K562 (cell line): ENCODE measurements around the gene EIF2S2. TPM values are rescaled to one million over a fixed set of nuclear protein-coding genes. Genes with fewer than 3 reads are reported as not detected.

Experiments used
- ATAC-seq: fragments of 200-7000 bp; cut with Tn5 transposase; 3 replicates; pipeline ENCODE4 v1.9.1; 2020; ENCODE audit warnings: moderate library complexity
- BruUV-seq: library from RNA; stranded (reverse); fragments of 400-500 nt; replicated peaks from 2 replicates; lab custom pipeline; 2021; lab: Mats Ljungman, UMichigan
- CTCF ChIA-PET: fragments of 300-600 bp; formaldehyde crosslinking; extraction: SDS; loops from one replicate; lab custom pipeline; 2021; ENCODE audit warnings: low intra/inter-chr PET ratio; lab: Yijun Ruan, JAX
- POLR2A ChIA-PET: fragments of 300-600, 350-650 bp; sonication (Branson Sonifier 250); formaldehyde crosslinking; extraction: SDS; loops from one replicate; lab custom pipeline; 2021; ENCODE audit warnings: antibody characterized with exemption, inconsistent platforms; lab: Yijun Ruan, JAX
- DNase-seq, 4 experiments: peaks; one replicate each; pipeline versions ENCODE4 v3.0.0 to v3.0.0-alpha.2; 2011 to 2018; ENCODE audit warnings: low spot score in 3 of 4, mixed read lengths in 3 of 4; ENCODE audit errors: extremely low read depth in 1 of 4
- FAIRE-seq: peaks from 2 replicates; lab custom pipeline; 2011; peaks lifted over from hg19 to GRCh38; lab: Jason Lieb, UNC
- H2AFZ ChIP-seq: 2 replicates; pipeline ENCODE4 v1.6.0; 2011; ENCODE audit warnings: low read depth, low read length, control low read depth, inconsistent platforms
- H3K27ac ChIP-seq: fragments of 200-600 bp; 3 replicates; pipeline ENCODE4 v1.8.0; 2011; ENCODE audit warnings: low read depth, mild to moderate bottlenecking, control low read depth, inconsistent platforms, low read length, moderate library complexity, mixed read lengths; ENCODE audit errors: extremely low read depth
- H3K27me3 ChIP-seq, 2 experiments: fragments of 300-600 bp in 1 of 2; 2 replicates in 1 of 2; 3 replicates in 1 of 2; pipeline versions ENCODE4 v1.6.0 to v1.8.0; 2011; ENCODE audit warnings: inconsistent platforms in 2 of 2, low read length in 2 of 2, mild to moderate bottlenecking in 1 of 2, mixed read lengths in 1 of 2, moderate library complexity in 1 of 2; ENCODE audit not compliant: control insufficient read depth in 2 of 2, insufficient read depth in 2 of 2
- H3K36me3 ChIP-seq: fragments of 300-600 bp; 3 replicates; pipeline ENCODE4 v1.8.0; 2011; ENCODE audit warnings: mild to moderate bottlenecking, low read length, inconsistent platforms; ENCODE audit not compliant: control insufficient read depth, insufficient read depth
- H3K4me1 ChIP-seq, 2 experiments: fragments of 200-600 bp in 1 of 2; replicated peaks in 1 of 2; 2 replicates in 1 of 2; 3 replicates in 1 of 2; pipeline versions ENCODE4 v1.5.1 to v1.8.0; 2011; ENCODE audit warnings: inconsistent platforms in 2 of 2, low read length in 2 of 2, mild to moderate bottlenecking in 1 of 2, mixed read lengths in 1 of 2, moderate library complexity in 1 of 2; ENCODE audit not compliant: control insufficient read depth in 2 of 2, insufficient read depth in 2 of 2
- H3K4me2 ChIP-seq: 2 replicates; pipeline ENCODE4 v1.6.1; 2011; ENCODE audit warnings: low read length, control low read depth, inconsistent platforms, mixed read lengths; ENCODE audit not compliant: insufficient read depth
- H3K4me3 ChIP-seq: fragments of 200-600 bp; sonication (generic), shearing (Covaris generic); 2 replicates; pipeline ENCODE4 v1.5.1; 2016; ENCODE audit warnings: control low read depth, inconsistent platforms
- H3K79me2 ChIP-seq: fragments of 200-600 bp; 3 replicates; pipeline ENCODE4 v1.8.0; 2011; ENCODE audit warnings: low read length, inconsistent platforms; ENCODE audit not compliant: control insufficient read depth, insufficient read depth
- H3K9ac ChIP-seq, 2 experiments: 2 replicates each; pipeline versions ENCODE4 v1.6.0 to v1.6.1; 2011; ENCODE audit warnings: low read depth in 2 of 2, low read length in 2 of 2, control low read depth in 1 of 2, inconsistent platforms in 1 of 2, mild to moderate bottlenecking in 1 of 2, mixed read lengths in 1 of 2; ENCODE audit not compliant: insufficient read depth in 1 of 2
- H3K9me1 ChIP-seq: one replicate; pipeline ENCODE4 v1.6.0; 2011; ENCODE audit warnings: inconsistent platforms, mild to moderate bottlenecking, low read length, moderate library complexity; ENCODE audit not compliant: control insufficient read depth, insufficient read depth
- H3K9me3 ChIP-seq: replicated peaks from 2 replicates; pipeline ENCODE4 v1.5.1; 2011; ENCODE audit warnings: low read depth, low read length, inconsistent platforms; ENCODE audit not compliant: control insufficient read depth, insufficient read depth
- H4K20me1 ChIP-seq: replicated peaks from 2 replicates; pipeline ENCODE4 v1.6.1; 2011; ENCODE audit warnings: low read length, inconsistent platforms, mixed read lengths; ENCODE audit not compliant: control insufficient read depth, insufficient read depth
- FIP1L1 ChIP-seq: fragments of 200-400 bp; formaldehyde crosslinking; IDR thresholded peaks from 2 replicates; pipeline ENCODE4 v1.6.1; 2018; ENCODE audit warnings: mild to moderate bottlenecking, low read depth, low read length; ENCODE audit not compliant: poor library complexity, severe bottlenecking
- POLR2A ChIP-seq: fragments of 450-650 bp; conservative IDR thresholded peaks from 2 replicates; pipeline ENCODE4 v1.6.1; 2016
- ZC3H4 ChIP-seq: sonication (generic); formaldehyde crosslinking; IDR thresholded peaks from 2 replicates; pipeline ENCODE4 v1.9.0; 2021; ENCODE audit warnings: missing genetic modification reagents, borderline replicate concordance
- in situ Hi-C: fragments of 300-500 bp; cut with MboI; formaldehyde crosslinking; loops from 4 replicates; pipeline ENCODE4 v1.15.0; 2018; ENCODE audit warnings: inconsistent platforms, mixed read lengths
- intact Hi-C: fragments of 100-400 bp; cut with micrococcal nuclease; formaldehyde crosslinking; loops from 2 replicates; pipeline ENCODE4 v1.14.2; 2022
- polyA plus RNA-seq, 8 experiments: library from polyadenylated mRNA; depleted of rRNA in 4 of 8; stranded (reverse) in 5 of 8; unstranded in 3 of 8; fragments of >200 nt; fragmentation: Nextera tagmentation in 2 of 8; fragmentation: Illumina TruSeq in 1 of 8; extraction: Ambion mirVana in 2 of 8; extraction: Trizol in 1 of 8; gene quantifications; 2 replicates each; pipeline versions ENCODE4 v1.2.1 to v1.2.3, GENCODE V29; 2011 to 2014; ENCODE audit warnings: inconsistent platforms in 1 of 8, missing spikeins in 1 of 8
- total RNA-seq, 7 experiments: library from RNA; depleted of rRNA in 6 of 7; stranded (reverse); fragments of >200 nt in 6 of 7; fragmentation: Illumina TruSeq in 2 of 7; extraction: Trizol in 2 of 7; gene quantifications; 2 replicates each; pipeline versions ENCODE4 v1.2.1 to v1.2.3, GENCODE V29; 2011 to 2021; ENCODE audit warnings: low replicate concordance in 1 of 7
- TF ChIP-seq, protein P1 (sequence below): fragments of 250-450 bp; sonication (Bioruptor Pico); IDR thresholded peaks from 2 replicates; pipeline ENCODE4 v1.8.0; 2022; ENCODE audit warnings: moderate library complexity, mild to moderate bottlenecking, inconsistent platforms
- TF ChIP-seq, protein P2 (sequence below), 2 experiments: fragments of 450-650 bp in 1 of 2; sonication (generic) in 1 of 2; formaldehyde crosslinking in 1 of 2; IDR thresholded peaks in 1 of 2; conservative IDR thresholded peaks in 1 of 2; 2 replicates each; pipeline versions ENCODE4 v1.6.1 to v1.8.1; 2016 to 2023; ENCODE audit warnings: mild to moderate bottlenecking in 2 of 2, moderate library complexity in 2 of 2, inconsistent platforms in 1 of 2, missing genetic modification reagents in 1 of 2
- TF ChIP-seq, protein P3 (sequence below): fragments of 250-450 bp; sonication (Bioruptor Pico); IDR thresholded peaks from 2 replicates; pipeline ENCODE4 v1.4.0; 2020
- TF ChIP-seq, protein P4 (sequence below), 2 experiments: fragments of 150-350 bp in 1 of 2; IDR thresholded peaks; 2 replicates each; pipeline ENCODE4 v1.6.1; 2012 to 2016; ENCODE audit warnings: low read depth in 2 of 2, low read length in 2 of 2, mild to moderate bottlenecking in 1 of 2, moderate library complexity in 1 of 2

The EIF2S2 gene
- total and polyA plus RNA-seq, 9 of the 15 experiments (the other 6 are each of a cell fraction or from before 2014, with no cell fraction given), result 79.7 to 220 (median 154) TPM

DNA sequence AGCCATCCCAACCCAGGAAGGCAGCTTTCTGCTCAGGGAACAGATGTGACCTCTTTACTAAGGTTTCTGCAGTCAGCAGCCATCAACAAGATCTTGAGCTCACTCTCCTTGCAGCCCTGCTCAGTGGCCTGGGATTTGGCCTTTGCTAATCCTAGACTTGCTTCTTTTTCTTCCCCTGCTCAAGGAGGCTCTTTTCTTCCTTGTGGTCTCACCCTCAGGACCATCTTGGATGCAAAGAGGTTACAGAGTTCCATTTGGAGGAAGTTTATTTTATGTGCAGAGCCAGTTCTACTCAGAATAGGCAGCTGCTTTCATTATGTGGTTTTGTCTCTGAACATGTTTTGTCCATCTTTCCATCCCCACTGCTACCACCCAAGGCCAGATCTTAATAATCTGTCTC, 69.0 kb downstream of the EIF2S2 start:
- Histone ChIP-seq H3K27me3 (no peaks in the 10 kb centered on the region), H4K20me1 (peaks cover 31% of the 10 kb centered on the region), H2AFZ (no peak overlapping the region), H3K9me1 (peaks cover 6% of the 10 kb centered on the region), H3K4me3 (no peak overlapping the region), H3K9me3 (no peaks in the 10 kb centered on the region), H3K36me3 (peaks cover 24% of the 10 kb centered on the region; the same call in 2 of the 3 replicates), H3K27ac (no peak overlapping the region), H3K9ac (no peak overlapping the region), H3K4me2 (no peak overlapping the region), H3K79me2 (peaks cover 69% of the 10 kb centered on the region), H3K4me1 (peaks cover 0 to 12% of the 10 kb centered on the region in 2 experiments; a peak in 3 of 5 replicates)
- DNase-seq (no peak), FAIRE-seq (no peak), ATAC-seq (no peak)
- intact Hi-C loops (no loop called here), in situ Hi-C loops (no loop called here)
- POLR2A ChIA-PET, result interaction anchor here (1.1 kb wide), 1 partner anchor 81 kb away, joined by 3 read pairs; no protein-coding TSS in a partner anchor
- TF ChIP-seq, protein P1, sequence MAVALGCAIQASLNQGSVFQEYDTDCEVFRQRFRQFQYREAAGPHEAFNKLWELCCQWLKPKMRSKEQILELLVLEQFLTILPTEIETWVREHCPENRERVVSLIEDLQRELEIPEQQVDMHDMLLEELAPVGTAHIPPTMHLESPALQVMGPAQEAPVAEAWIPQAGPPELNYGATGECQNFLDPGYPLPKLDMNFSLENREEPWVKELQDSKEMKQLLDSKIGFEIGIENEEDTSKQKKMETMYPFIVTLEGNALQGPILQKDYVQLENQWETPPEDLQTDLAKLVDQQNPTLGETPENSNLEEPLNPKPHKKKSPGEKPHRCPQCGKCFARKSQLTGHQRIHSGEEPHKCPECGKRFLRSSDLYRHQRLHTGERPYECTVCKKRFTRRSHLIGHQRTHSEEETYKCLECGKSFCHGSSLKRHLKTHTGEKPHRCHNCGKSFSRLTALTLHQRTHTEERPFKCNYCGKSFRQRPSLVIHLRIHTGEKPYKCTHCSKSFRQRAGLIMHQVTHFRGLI, result no peak
- TF ChIP-seq, protein P2, sequence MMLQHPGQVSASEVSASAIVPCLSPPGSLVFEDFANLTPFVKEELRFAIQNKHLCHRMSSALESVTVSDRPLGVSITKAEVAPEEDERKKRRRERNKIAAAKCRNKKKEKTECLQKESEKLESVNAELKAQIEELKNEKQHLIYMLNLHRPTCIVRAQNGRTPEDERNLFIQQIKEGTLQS (IDR thresholded peaks at IDR 0.05), result no peak
- TF ChIP-seq, protein P2 (CRISPR knock-in tag; conservative IDR thresholded peaks at IDR 0.05), result no peak
- TF ChIP-seq POLR2A, result no peak
- TF ChIP-seq ZC3H4 (CRISPR knock-in tag), result no peak
- TF ChIP-seq FIP1L1, result no peak
- TF ChIP-seq, protein P3, sequence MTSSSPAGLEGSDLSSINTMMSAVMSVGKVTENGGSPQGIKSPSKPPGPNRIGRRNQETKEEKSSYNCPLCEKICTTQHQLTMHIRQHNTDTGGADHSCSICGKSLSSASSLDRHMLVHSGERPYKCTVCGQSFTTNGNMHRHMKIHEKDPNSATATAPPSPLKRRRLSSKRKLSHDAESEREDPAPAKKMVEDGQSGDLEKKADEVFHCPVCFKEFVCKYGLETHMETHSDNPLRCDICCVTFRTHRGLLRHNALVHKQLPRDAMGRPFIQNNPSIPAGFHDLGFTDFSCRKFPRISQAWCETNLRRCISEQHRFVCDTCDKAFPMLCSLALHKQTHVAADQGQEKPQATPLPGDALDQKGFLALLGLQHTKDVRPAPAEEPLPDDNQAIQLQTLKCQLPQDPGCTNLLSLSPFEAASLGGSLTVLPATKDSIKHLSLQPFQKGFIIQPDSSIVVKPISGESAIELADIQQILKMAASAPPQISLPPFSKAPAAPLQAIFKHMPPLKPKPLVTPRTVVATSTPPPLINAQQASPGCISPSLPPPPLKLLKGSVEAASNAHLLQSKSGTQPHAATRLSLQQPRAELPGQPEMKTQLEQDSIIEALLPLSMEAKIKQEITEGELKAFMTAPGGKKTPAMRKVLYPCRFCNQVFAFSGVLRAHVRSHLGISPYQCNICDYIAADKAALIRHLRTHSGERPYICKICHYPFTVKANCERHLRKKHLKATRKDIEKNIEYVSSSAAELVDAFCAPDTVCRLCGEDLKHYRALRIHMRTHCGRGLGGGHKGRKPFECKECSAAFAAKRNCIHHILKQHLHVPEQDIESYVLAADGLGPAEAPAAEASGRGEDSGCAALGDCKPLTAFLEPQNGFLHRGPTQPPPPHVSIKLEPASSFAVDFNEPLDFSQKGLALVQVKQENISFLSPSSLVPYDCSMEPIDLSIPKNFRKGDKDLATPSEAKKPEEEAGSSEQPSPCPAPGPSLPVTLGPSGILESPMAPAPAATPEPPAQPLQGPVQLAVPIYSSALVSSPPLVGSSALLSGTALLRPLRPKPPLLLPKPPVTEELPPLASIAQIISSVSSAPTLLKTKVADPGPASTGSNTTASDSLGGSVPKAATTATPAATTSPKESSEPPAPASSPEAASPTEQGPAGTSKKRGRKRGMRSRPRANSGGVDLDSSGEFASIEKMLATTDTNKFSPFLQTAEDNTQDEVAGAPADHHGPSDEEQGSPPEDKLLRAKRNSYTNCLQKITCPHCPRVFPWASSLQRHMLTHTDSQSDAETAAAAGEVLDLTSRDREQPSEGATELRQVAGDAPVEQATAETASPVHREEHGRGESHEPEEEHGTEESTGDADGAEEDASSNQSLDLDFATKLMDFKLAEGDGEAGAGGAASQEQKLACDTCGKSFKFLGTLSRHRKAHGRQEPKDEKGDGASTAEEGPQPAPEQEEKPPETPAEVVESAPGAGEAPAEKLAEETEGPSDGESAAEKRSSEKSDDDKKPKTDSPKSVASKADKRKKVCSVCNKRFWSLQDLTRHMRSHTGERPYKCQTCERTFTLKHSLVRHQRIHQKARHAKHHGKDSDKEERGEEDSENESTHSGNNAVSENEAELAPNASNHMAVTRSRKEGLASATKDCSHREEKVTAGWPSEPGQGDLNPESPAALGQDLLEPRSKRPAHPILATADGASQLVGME (CRISPR knock-in tag), result no peak
- TF ChIP-seq, protein P4, sequence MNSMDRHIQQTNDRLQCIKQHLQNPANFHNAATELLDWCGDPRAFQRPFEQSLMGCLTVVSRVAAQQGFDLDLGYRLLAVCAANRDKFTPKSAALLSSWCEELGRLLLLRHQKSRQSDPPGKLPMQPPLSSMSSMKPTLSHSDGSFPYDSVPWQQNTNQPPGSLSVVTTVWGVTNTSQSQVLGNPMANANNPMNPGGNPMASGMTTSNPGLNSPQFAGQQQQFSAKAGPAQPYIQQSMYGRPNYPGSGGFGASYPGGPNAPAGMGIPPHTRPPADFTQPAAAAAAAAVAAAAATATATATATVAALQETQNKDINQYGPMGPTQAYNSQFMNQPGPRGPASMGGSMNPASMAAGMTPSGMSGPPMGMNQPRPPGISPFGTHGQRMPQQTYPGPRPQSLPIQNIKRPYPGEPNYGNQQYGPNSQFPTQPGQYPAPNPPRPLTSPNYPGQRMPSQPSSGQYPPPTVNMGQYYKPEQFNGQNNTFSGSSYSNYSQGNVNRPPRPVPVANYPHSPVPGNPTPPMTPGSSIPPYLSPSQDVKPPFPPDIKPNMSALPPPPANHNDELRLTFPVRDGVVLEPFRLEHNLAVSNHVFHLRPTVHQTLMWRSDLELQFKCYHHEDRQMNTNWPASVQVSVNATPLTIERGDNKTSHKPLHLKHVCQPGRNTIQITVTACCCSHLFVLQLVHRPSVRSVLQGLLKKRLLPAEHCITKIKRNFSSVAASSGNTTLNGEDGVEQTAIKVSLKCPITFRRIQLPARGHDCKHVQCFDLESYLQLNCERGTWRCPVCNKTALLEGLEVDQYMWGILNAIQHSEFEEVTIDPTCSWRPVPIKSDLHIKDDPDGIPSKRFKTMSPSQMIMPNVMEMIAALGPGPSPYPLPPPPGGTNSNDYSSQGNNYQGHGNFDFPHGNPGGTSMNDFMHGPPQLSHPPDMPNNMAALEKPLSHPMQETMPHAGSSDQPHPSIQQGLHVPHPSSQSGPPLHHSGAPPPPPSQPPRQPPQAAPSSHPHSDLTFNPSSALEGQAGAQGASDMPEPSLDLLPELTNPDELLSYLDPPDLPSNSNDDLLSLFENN (IDR thresholded peaks at IDR 0.05; ENCODE audit: low read depth in 2 of 2, low read length in 2 of 2), result no peak
- BruUV-seq, result no TSS peak
- CTCF ChIA-PET, result no interaction called here
